KMS-11 (cell line): Measurements from ENCODE around the gene MAT1A.
"Not testable (repeated sequence)": the region's sequence is repeated elsewhere in the genome, so short reads cannot be mapped to it uniquely, and the experiment has no call there.

Experiments
- H2AFZ ChIP-seq: fragments of 200-600 bp; sonication (generic); 2 replicates; pipeline ENCODE4 v1.6.1; 2016; ENCODE audit warnings: antibody characterized with exemption, mixed run types, low read depth
- H3K27ac ChIP-seq: fragments of 200-600 bp; sonication (generic); 2 replicates; pipeline ENCODE4 v1.6.1; 2016; ENCODE audit warnings: mild to moderate bottlenecking, mixed run types
- H3K27me3 ChIP-seq: fragments of 200-600 bp; sonication (generic); 2 replicates; pipeline ENCODE4 v1.6.1; 2017; ENCODE audit warnings: mild to moderate bottlenecking, low read depth, mixed run types, moderate library complexity; ENCODE audit not compliant: insufficient read depth
- H3K36me3 ChIP-seq: fragments of 200-600 bp; sonication (generic); 2 replicates; pipeline ENCODE4 v1.6.1; 2017; ENCODE audit warnings: mild to moderate bottlenecking, mixed run types; ENCODE audit not compliant: insufficient read depth
- H3K4me1 ChIP-seq: fragments of 200-600 bp; sonication (generic); 2 replicates; pipeline ENCODE4 v1.6.1; 2016; ENCODE audit warnings: mild to moderate bottlenecking, low read depth, mixed run types; ENCODE audit not compliant: poor library complexity, severe bottlenecking
- H3K4me2 ChIP-seq: fragments of 200-600 bp; sonication (generic); 2 replicates; pipeline ENCODE4 v1.7.0; 2016; ENCODE audit warnings: mild to moderate bottlenecking, mixed run types
- H3K4me3 ChIP-seq: fragments of 200-600 bp; sonication (generic); IDR thresholded peaks from 2 replicates; pipeline ENCODE4 v1.6.1; 2017; ENCODE audit warnings: low read depth, low read length, mixed read lengths; ENCODE audit not compliant: insufficient read depth
- H3K79me2 ChIP-seq: fragments of 200-600 bp; sonication (generic); 2 replicates; pipeline ENCODE4 v1.6.1; 2016; ENCODE audit warnings: low read depth, mixed run types; ENCODE audit not compliant: insufficient read depth
- H3K9ac ChIP-seq: fragments of 200-600 bp; sonication (generic); 2 replicates; pipeline ENCODE4 v1.6.1; 2016; ENCODE audit warnings: mild to moderate bottlenecking, mixed run types
- H4K20me1 ChIP-seq: fragments of 200-600 bp; sonication (generic); 2 replicates; pipeline ENCODE4 v1.6.1; 2016; ENCODE audit warnings: mild to moderate bottlenecking, mixed run types; ENCODE audit not compliant: insufficient read depth
- CTCF ChIP-seq: fragments of 200-600 bp; sonication (generic); conservative IDR thresholded peaks from 2 replicates; pipeline ENCODE4 v1.6.1; 2017; ENCODE audit warnings: low read depth, mild to moderate bottlenecking, antibody characterized with exemption, low read length, moderate library complexity, mixed read lengths

The MAT1A gene

GRCh38 chr10:80261316-80262030 is 28.0 kb downstream of the MAT1A start:
- Histone ChIP-seq H3K36me3 (no peaks in the 10 kb centered on the region), H3K4me3 (no peak overlapping the region), H4K20me1 (no peaks in the 10 kb centered on the region), H3K9ac (no peak overlapping the region), H3K79me2 (no peaks in the 10 kb centered on the region), H3K27ac (no peak overlapping the region), H3K4me2 (no peak overlapping the region), H2AFZ (no peak overlapping the region), H3K4me1 (no peaks in the 10 kb centered on the region), H3K27me3 (no peaks in the 10 kb centered on the region)
- no peak for TF ChIP-seq CTCF

- H3K9ac ChIP-seq, result no peak overlapping the region
- no peaks in the 10 kb centered on the region for H4K20me1 ChIP-seq
- no peaks in the 10 kb centered on the region for H3K4me1 ChIP-seq
- no peak overlapping the region for H3K4me3 ChIP-seq
- no peaks in the 10 kb centered on the region for H3K79me2 ChIP-seq
- H3K36me3 ChIP-seq, result no peaks in the 10 kb centered on the region
- no peaks in the 10 kb centered on the region for H3K27me3 ChIP-seq
- no peak overlapping the region for H3K27ac ChIP-seq
- H2AFZ ChIP-seq, result peak overlapping the region; percentile 19; the same call in 1 of the 2 replicates
- TF ChIP-seq CTCF, result peak; percentile 91
- no peak overlapping the region for H3K4me2 ChIP-seq
Measured at GRCh38 chr10:80260295-80261243, 28.9 kb downstream of the MAT1A start.

- H3K4me2 ChIP-seq, result no peak overlapping the region
- H2AFZ ChIP-seq, result no peak overlapping the region
- H3K36me3 ChIP-seq, result no peaks in the 10 kb centered on the region
- no peaks in the 10 kb centered on the region for H3K79me2 ChIP-seq
- no peak for TF ChIP-seq CTCF
- no peak overlapping the region for H3K9ac ChIP-seq
- H3K4me1 ChIP-seq, result no peaks in the 10 kb centered on the region
- H3K4me3 ChIP-seq, result no peak overlapping the region
- H3K27ac ChIP-seq, result no peak overlapping the region
- H3K27me3 ChIP-seq, result no peaks in the 10 kb centered on the region
- no peaks in the 10 kb centered on the region for H4K20me1 ChIP-seq
Measured at GRCh38 chr10:80259405-80259871, 30.0 kb downstream of the MAT1A start.

GRCh38 chr10:80256798-80257197 is 32.7 kb downstream of the MAT1A start:
- H3K27ac ChIP-seq, H3K4me3 ChIP-seq, H3K36me3 ChIP-seq, H3K79me2 ChIP-seq, H3K4me2 ChIP-seq, H3K9ac ChIP-seq, H3K27me3 ChIP-seq, H4K20me1 ChIP-seq, H2AFZ ChIP-seq: not testable (repeated sequence)
- peaks cover 19% of the 10 kb centered on the region for H3K4me1 ChIP-seq
- TF ChIP-seq CTCF, result peak; percentile 20; the same call in 1 of the 2 replicates

- not testable (repeated sequence) for H2AFZ ChIP-seq, H4K20me1 ChIP-seq, H3K4me2 ChIP-seq, H3K4me3 ChIP-seq, H3K27me3 ChIP-seq, H3K27ac ChIP-seq, H3K36me3 ChIP-seq, H3K9ac ChIP-seq, H3K79me2 ChIP-seq
- peaks cover 19% of the 10 kb centered on the region for H3K4me1 ChIP-seq
Measured at GRCh38 chr10:80254726-80255125, 34.7 kb downstream of the MAT1A start.

- H3K27me3 ChIP-seq, H3K4me3 ChIP-seq, H3K9ac ChIP-seq, H3K79me2 ChIP-seq, H4K20me1 ChIP-seq, H3K36me3 ChIP-seq: not testable (repeated sequence)
- H3K4me1 ChIP-seq, result peaks cover 19% of the 10 kb centered on the region
- H3K27ac ChIP-seq, result peak overlapping the region; percentile 2; the same call in 1 of the 2 replicates
- peak overlapping the region; percentile 61; the same call in 1 of the 2 replicates for H3K4me2 ChIP-seq
- peak overlapping the region; percentile 44; the same call in 1 of the 2 replicates for H2AFZ ChIP-seq
Measured at GRCh38 chr10:80253963-80254271, 35.5 kb downstream of the MAT1A start.
